BJ (cell line): ENCODE data around the gene CCDC30. TPM values are rescaled to one million over a fixed set of nuclear protein-coding genes. Genes with fewer than 3 reads are reported as not detected.
"Not testable (repeated sequence)": the region's sequence is repeated elsewhere in the genome, so short reads cannot be mapped to it uniquely, and the experiment has no call there.

ENCODE experiments used
- CTCF ChIA-PET: fragments of 350-600 bp; formaldehyde crosslinking; extraction: SDS; loops from one replicate; lab custom pipeline; 2021; ENCODE audit warnings: antibody characterized with exemption, inconsistent platforms; lab: Yijun Ruan, JAX
- POLR2A ChIA-PET: fragments of 300-600 bp; sonication (Branson Sonifier 250); formaldehyde crosslinking; extraction: SDS; loops from one replicate; lab custom pipeline; 2021; ENCODE audit warnings: antibody characterized with exemption; lab: Charles Lee
- DNase-seq: peaks from one replicate; pipeline ENCODE4 v3.0.0-alpha.2; 2011; ENCODE audit warnings: low read depth
- H3K27me3 ChIP-seq: 2 replicates; pipeline ENCODE4 v1.6.0; 2011; ENCODE audit warnings: low read length; ENCODE audit not compliant: control insufficient read depth, insufficient read depth
- H3K36me3 ChIP-seq: 2 replicates; pipeline ENCODE4 v1.5.1; 2011; ENCODE audit warnings: low read length; ENCODE audit not compliant: control insufficient read depth, insufficient read depth
- H3K4me3 ChIP-seq: 2 replicates; pipeline ENCODE4 v1.5.1; 2011; ENCODE audit warnings: low read depth, mild to moderate bottlenecking, control low read depth, low read length
- CTCF ChIP-seq: IDR thresholded peaks from 2 replicates; pipeline ENCODE4 v1.5.1; 2011; ENCODE audit warnings: low read depth, mild to moderate bottlenecking, control low read depth, inconsistent platforms, low read length, moderate library complexity; ENCODE audit not compliant: insufficient read depth
- polyA plus RNA-seq: library from polyadenylated mRNA; depleted of rRNA; stranded (reverse); fragments of >200 nt; gene quantifications from 2 replicates; pipeline ENCODE4 v1.2.3, GENCODE V29; 2011

Gene CCDC30
- polyA plus RNA-seq, 1 experiment = 0.26 TPM

GRCh38 chr1:42511581-42512155 lies 48.6 kb downstream of the CCDC30 start:
- H3K4me3 ChIP-seq, H3K36me3 ChIP-seq, DNase-seq, CTCF ChIA-PET, H3K27me3 ChIP-seq, POLR2A ChIA-PET: not testable (repeated sequence)
- TF ChIP-seq CTCF = peak; percentile 17; the same call in 1 of the 2 replicates

GRCh38 chr1:42518908-42519307 lies 55.8 kb downstream of the CCDC30 start:
- no peak for TF ChIP-seq CTCF
- CTCF ChIA-PET = interaction anchor here (1.0 kb wide), 1 partner anchor 10 kb away, joined by 3 read pairs; no protein-coding TSS in a partner anchor
- DNase-seq = no peak

GRCh38 chr1:42523171-42523570 lies 60.1 kb downstream of the CCDC30 start:
- ChIA-PET POLR2A (no interaction called here), CTCF (no interaction called here)

More at GRCh38 chr1:42518908-42519307, 55.8 kb downstream of the CCDC30 start:
- no peaks in the 10 kb centered on the region for H3K27me3 ChIP-seq
- no peak overlapping the region for H3K4me3 ChIP-seq
- POLR2A ChIA-PET = no interaction called here
- no peaks in the 10 kb centered on the region for H3K36me3 ChIP-seq

DNA sequence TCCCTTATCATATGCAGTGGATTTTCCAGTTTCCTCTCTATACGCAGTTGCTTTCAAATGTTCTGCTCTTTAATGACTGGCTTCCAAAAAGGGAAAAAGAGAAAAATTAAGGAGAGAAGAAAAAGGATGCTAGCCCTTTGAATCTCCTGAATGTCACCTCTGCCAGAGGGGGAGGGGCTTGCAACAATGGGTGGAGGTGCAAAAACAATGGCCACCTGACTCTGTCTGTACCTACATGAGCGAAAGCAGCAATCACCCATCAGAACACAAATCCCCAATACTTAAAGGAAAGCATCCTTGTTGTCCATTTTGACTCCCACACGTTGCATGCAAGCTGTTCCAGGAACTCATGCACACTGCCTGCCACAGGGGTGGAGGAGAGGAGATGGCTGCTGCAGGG lies 61.2 kb downstream of the CCDC30 start:
- no peak for DNase-seq
- CTCF ChIA-PET = no interaction called here
- Histone ChIP-seq H3K36me3 (no peaks in the 10 kb centered on the region), H3K27me3 (no peaks in the 10 kb centered on the region), H3K4me3 (no peak overlapping the region)
- TF ChIP-seq CTCF = no peak
- POLR2A ChIA-PET = no interaction called here

More at GRCh38 chr1:42523171-42523570, 60.1 kb downstream of the CCDC30 start:
- Histone ChIP-seq H3K4me3 (no peak overlapping the region), H3K27me3 (no peaks in the 10 kb centered on the region), H3K36me3 (no peaks in the 10 kb centered on the region)
- TF ChIP-seq CTCF = no peak
- no peak for DNase-seq

DNA sequence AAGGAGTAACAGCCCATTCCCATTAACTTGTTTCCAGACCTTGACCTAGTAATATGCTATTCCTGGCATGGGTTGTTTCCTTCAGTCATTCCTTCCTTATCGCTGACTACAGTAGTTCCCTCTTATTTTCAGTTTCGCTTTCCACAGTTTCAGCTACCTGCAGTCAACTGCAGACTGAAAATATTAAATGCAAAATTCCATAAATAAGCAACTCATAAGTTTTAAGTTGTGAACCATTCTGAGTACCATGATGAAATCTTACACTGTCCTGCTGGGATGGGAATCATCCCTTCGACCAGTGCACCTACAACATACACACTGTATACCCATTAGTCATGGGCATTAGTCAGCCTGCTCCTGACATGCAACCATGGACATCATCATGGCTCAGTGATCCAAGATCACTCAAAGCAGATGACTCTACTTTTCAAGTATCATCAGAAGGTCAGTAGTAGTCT lies 66.7 kb downstream of the CCDC30 start:
- Histone ChIP-seq H3K36me3 (no peaks in the 10 kb centered on the region), H3K27me3 (no peaks in the 10 kb centered on the region), H3K4me3 (no peak overlapping the region)
- CTCF ChIA-PET = no interaction called here
- TF ChIP-seq CTCF = no peak
- POLR2A ChIA-PET = no interaction called here
- peak; percentile 15 for DNase-seq
